ENCODE results near the gene LIN54. TPM values are rescaled to one million over a fixed set of nuclear protein-coding genes. Genes with fewer than 3 reads are reported as not detected.

LIN54 gene
- total and polyA plus RNA-seq, 4 experiments from 2014 or later: 7.6 to 21.7 (median 15.5) TPM

GRCh38 chr4:82905205-82905604, 105.4 kb downstream of the LIN54 start:
- Mint-ChIP-seq H3K4me1 (peaks cover 3 to 14% (median 4%) of the 10 kb centered on the region in 4 donors), H3K36me3 (peaks cover 0 to 9% of the 10 kb centered on the region in 2 donors), H3K4me3 (peak overlapping the region in 2 of 8 donors; percentile 13 to 26), H3K27ac (peak overlapping the region in 4 of 7 donors; percentile 8 to 72 (median 34)), H3K27me3 (no peaks in the 10 kb centered on the region), H3K9me3 (no peaks in the 10 kb centered on the region)
- Histone ChIP-seq H3K27ac (ENCODE audit: low read depth, low read length) (no peak overlapping the region), H3K36me3 (ENCODE audit: insufficient read depth, low read length) (no peaks in the 10 kb centered on the region), H3K9me3 (ENCODE audit: control insufficient read depth in 1 of 2, low read length in 2 of 2) (no peaks in the 10 kb centered on the region), H3K4me1 (ENCODE audit: insufficient read depth, low read length) (peaks cover 20% of the 10 kb centered on the region), H3K27me3 (ENCODE audit: insufficient read depth, low read length) (no peaks in the 10 kb centered on the region), H3K4me3 (ENCODE audit: low read length in 2 of 2) (no peak overlapping the region)
- ChIA-PET CTCF (ENCODE audit: partially characterized antibody) (no interaction called here), POLR2A (ENCODE audit: partially characterized antibody) (interaction anchor here (0.7 kb wide), 1 partner anchor 102 kb away, joined by 3 read pairs; no protein-coding TSS in a partner anchor)
- intact Hi-C loops (cut with micrococcal nuclease): no loop called here
- DNase-seq: peak in 1 of 5 donors; percentile 45

GRCh38 chr4:82903737-82904136, 106.9 kb downstream of the LIN54 start:
- Mint-ChIP-seq H3K36me3 (peaks cover 5 to 6% of the 10 kb centered on the region in 2 donors), H3K27me3 (no peaks in the 10 kb centered on the region), H3K9me3 (no peaks in the 10 kb centered on the region), H3K27ac (peak overlapping the region in 4 of 7 donors; percentile 20 to 65 (median 22)), H3K4me1 (peaks cover 5 to 14% (median 7%) of the 10 kb centered on the region in 4 donors), H3K4me3 (no peak overlapping the region)
- Histone ChIP-seq H3K9me3 (ENCODE audit: control insufficient read depth in 1 of 2, low read length in 2 of 2) (no peaks in the 10 kb centered on the region), H3K36me3 (ENCODE audit: insufficient read depth, low read length) (no peaks in the 10 kb centered on the region), H3K27me3 (ENCODE audit: insufficient read depth, low read length) (no peaks in the 10 kb centered on the region), H3K4me1 (ENCODE audit: insufficient read depth, low read length) (peaks cover 31% of the 10 kb centered on the region), H3K27ac (ENCODE audit: low read depth, low read length) (no peak overlapping the region), H3K4me3 (ENCODE audit: low read length in 2 of 2) (no peak overlapping the region)
- ChIA-PET CTCF (ENCODE audit: partially characterized antibody) (no interaction called here), POLR2A (ENCODE audit: partially characterized antibody) (interaction anchor here (0.8 kb wide), 1 partner anchor 101 kb away, joined by 3 read pairs; no protein-coding TSS in a partner anchor)
- intact Hi-C loops (cut with micrococcal nuclease): loop anchor here (5.0 kb wide), 2 partner anchors 1431 to 1679 kb away; partner anchors contain the start of genes CDS1 and RASGEF1B
- no peak for DNase-seq

- no peaks in the 10 kb centered on the region for H3K27me3 Mint-ChIP-seq
- H3K9me3 ChIP-seq (ENCODE audit: control insufficient read depth in 1 of 2, low read length in 2 of 2): no peaks in the 10 kb centered on the region
- H3K4me3 ChIP-seq (ENCODE audit: low read length in 2 of 2): peak overlapping the region; percentile 92 to 99
- intact Hi-C loops (cut with micrococcal nuclease): loop anchor here (2.0 to 5.0 kb wide), 3 partner anchors 210 to 1681 kb away; partner anchors contain the start of genes CDS1 and RASGEF1B
- no peak overlapping the region for H3K27ac Mint-ChIP-seq
- no peaks in the 10 kb centered on the region for H3K36me3 ChIP-seq (ENCODE audit: insufficient read depth, low read length)
- POLR2A ChIA-PET (ENCODE audit: partially characterized antibody): interaction anchor here (0.6 to 3.3 kb wide), 13 partner anchors 11 to 1409 kb away, joined by 3 to 53 read pairs (median 5); partner anchors contain the start of genes COPS4, COQ2, HELQ and HNRNPDL
- H3K27me3 ChIP-seq (ENCODE audit: insufficient read depth, low read length): no peaks in the 10 kb centered on the region
- H3K4me1 ChIP-seq (ENCODE audit: insufficient read depth, low read length): peaks cover 49% of the 10 kb centered on the region
- no peaks in the 10 kb centered on the region for H3K9me3 Mint-ChIP-seq
- DNase-seq: no peak
- peaks cover 11 to 21% (median 18%) of the 10 kb centered on the region in 4 donors for H3K4me1 Mint-ChIP-seq
- CTCF ChIA-PET (ENCODE audit: partially characterized antibody): interaction anchor here (2.1 to 4.9 kb wide), 3 partner anchors 9 to 134 kb away, joined by 4 to 29 read pairs (median 14); partner anchors contain the start of gene COPS4
- H3K36me3 Mint-ChIP-seq: peaks cover 6 to 21% of the 10 kb centered on the region in 2 donors
- peak overlapping the region; percentile 98 for H3K27ac ChIP-seq (ENCODE audit: low read depth, low read length)
- H3K4me3 Mint-ChIP-seq: no peak overlapping the region
These were observed 109.4 kb downstream of the LIN54 start for GRCh38 chr4:82901183-82901718.

- DNase-seq: peak; percentile 98 to 100 (median 99)
- H3K9me3 Mint-ChIP-seq: no peaks in the 10 kb centered on the region
- no peak within 1 kb of the TSS for H3K27ac Mint-ChIP-seq
- POLR2A ChIA-PET (ENCODE audit: partially characterized antibody): interaction anchor here (0.6 to 3.3 kb wide), 16 partner anchors 10 to 1409 kb away, joined by 3 to 53 read pairs (median 5); partner anchors contain the start of genes COPS4, COQ2, HELQ and HNRNPDL
- no peaks in the 10 kb centered on the region for H3K27me3 ChIP-seq (ENCODE audit: insufficient read depth, low read length)
- H3K9me3 ChIP-seq (ENCODE audit: control insufficient read depth in 1 of 2, low read length in 2 of 2): no peaks in the 10 kb centered on the region
- H3K27ac ChIP-seq (ENCODE audit: low read depth, low read length): peak within 1 kb of the TSS; percentile 98
- H3K36me3 Mint-ChIP-seq: peaks cover 7 to 24% of the 10 kb centered on the region in 2 donors
- no peak within 1 kb of the TSS for H3K4me3 Mint-ChIP-seq
- H3K36me3 ChIP-seq (ENCODE audit: insufficient read depth, low read length): no peaks in the 10 kb centered on the region
- intact Hi-C loops (cut with micrococcal nuclease): loop anchor here (1.0 to 5.0 kb wide), 8 partner anchors 9 to 1682 kb away; partner anchors contain the start of genes CDS1, COPS4, HELQ and RASGEF1B
- CTCF ChIA-PET (ENCODE audit: partially characterized antibody): interaction anchor here (1.2 to 4.9 kb wide), 8 partner anchors 9 to 380 kb away, joined by 3 to 29 read pairs (median 4); partner anchors contain the start of genes COPS4 and LIN54
- peaks cover 47% of the 10 kb centered on the region for H3K4me1 ChIP-seq (ENCODE audit: insufficient read depth, low read length)
- peaks cover 11 to 20% (median 17%) of the 10 kb centered on the region in 4 donors for H3K4me1 Mint-ChIP-seq
- H3K4me3 ChIP-seq (ENCODE audit: low read length in 2 of 2): peak within 1 kb of the TSS; percentile 92 to 99
- H3K27me3 Mint-ChIP-seq: no peaks in the 10 kb centered on the region
These were observed 110.0 kb downstream of the LIN54 start, which contains the start of gene THAP9 for GRCh38 chr4:82900411-82901182. THAP9 (plus strand) TSS chr4:82900735; CDS start chr4:82900803, 68 bp downstream.

GRCh38 chr4:82900066-82900410, 110.6 kb downstream of the LIN54 start:
- Mint-ChIP-seq H3K27me3 (no peaks in the 10 kb centered on the region), H3K27ac (no peak overlapping the region), H3K4me1 (peaks cover 6 to 17% (median 12%) of the 10 kb centered on the region in 4 donors), H3K4me3 (no peak overlapping the region), H3K36me3 (peaks cover 9 to 26% of the 10 kb centered on the region in 2 donors), H3K9me3 (no peaks in the 10 kb centered on the region)
- Histone ChIP-seq H3K9me3 (ENCODE audit: control insufficient read depth in 1 of 2, low read length in 2 of 2) (no peaks in the 10 kb centered on the region), H3K36me3 (ENCODE audit: insufficient read depth, low read length) (no peaks in the 10 kb centered on the region), H3K27me3 (ENCODE audit: insufficient read depth, low read length) (no peaks in the 10 kb centered on the region), H3K27ac (ENCODE audit: low read depth, low read length) (peak overlapping the region; percentile 98), H3K4me1 (ENCODE audit: insufficient read depth, low read length) (peaks cover 42% of the 10 kb centered on the region), H3K4me3 (ENCODE audit: low read length in 2 of 2) (peak overlapping the region; percentile 59 to 99)
- intact Hi-C loops (cut with micrococcal nuclease): loop anchor here (1.0 to 5.0 kb wide), 8 partner anchors 9 to 1682 kb away; partner anchors contain the start of genes CDS1, COPS4, HELQ and RASGEF1B
- DNase-seq: no peak
- POLR2A ChIA-PET (ENCODE audit: partially characterized antibody): interaction anchor here (0.7 to 3.3 kb wide), 17 partner anchors 9 to 555 kb away, joined by 3 to 53 read pairs (median 5); partner anchors contain the start of genes COPS4, COQ2, HELQ and HNRNPD
- CTCF ChIA-PET (ENCODE audit: partially characterized antibody): interaction anchor here (0.6 to 4.9 kb wide), 9 partner anchors 8 to 381 kb away, joined by 3 to 29 read pairs (median 4); partner anchors contain the start of genes COPS4 and LIN54

GRCh38 chr4:82899374-82900065, 111.1 kb downstream of the LIN54 start:
- peaks cover 12 to 30% of the 10 kb centered on the region in 2 donors for H3K36me3 Mint-ChIP-seq
- H3K9me3 ChIP-seq (ENCODE audit: control insufficient read depth in 1 of 2, low read length in 2 of 2): no peaks in the 10 kb centered on the region
- H3K9me3 Mint-ChIP-seq: no peaks in the 10 kb centered on the region
- no peaks in the 10 kb centered on the region for H3K27me3 Mint-ChIP-seq
- peaks cover 2% of the 10 kb centered on the region for H3K36me3 ChIP-seq (ENCODE audit: insufficient read depth, low read length)
- peak overlapping the region; percentile 98 for H3K27ac ChIP-seq (ENCODE audit: low read depth, low read length)
- CTCF ChIA-PET (ENCODE audit: partially characterized antibody): interaction anchor here (0.6 to 4.9 kb wide), 10 partner anchors 8 to 679 kb away, joined by 3 to 29 read pairs (median 4); partner anchors contain the start of genes COPS4 and LIN54
- no peak overlapping the region for H3K27ac Mint-ChIP-seq
- H3K27me3 ChIP-seq (ENCODE audit: insufficient read depth, low read length): no peaks in the 10 kb centered on the region
- peaks cover 6 to 17% (median 13%) of the 10 kb centered on the region in 4 donors for H3K4me1 Mint-ChIP-seq
- H3K4me1 ChIP-seq (ENCODE audit: insufficient read depth, low read length): peaks cover 42% of the 10 kb centered on the region
- peak overlapping the region; percentile 59 to 99 for H3K4me3 ChIP-seq (ENCODE audit: low read length in 2 of 2)
- DNase-seq: no peak
- intact Hi-C loops (cut with micrococcal nuclease): loop anchor here (1.0 to 10.0 kb wide), 9 partner anchors 8 to 1683 kb away; partner anchors contain the start of genes CDS1, COPS4, HELQ and RASGEF1B
- H3K4me3 Mint-ChIP-seq: no peak overlapping the region
- POLR2A ChIA-PET (ENCODE audit: partially characterized antibody): interaction anchor here (0.6 to 3.3 kb wide), 13 partner anchors 9 to 556 kb away, joined by 3 to 53 read pairs (median 8); partner anchors contain the start of genes COPS4, COQ2, HELQ and HNRNPD

All from CD4-positive, alpha-beta memory T cell (primary cell).